Lower leg skin (tissue), 4 donors: ENCODE data around the gene TSC1. TPM values are rescaled to one million over a fixed set of nuclear protein-coding genes. Genes with fewer than 3 reads are reported as not detected.

ENCODE experiments used
- DNase-seq, 2 donors: peaks; one replicate each; pipeline ENCODE4 v3.0.0-alpha.2; 2019; ENCODE audit warnings: low spot score in 2 of 2
- H3K4me3 ChIP-seq: fragments of 200-600 bp; sonication (generic); 2 replicates; pipeline ENCODE4 v1.5.1; 2017; ENCODE audit warnings: mild to moderate bottlenecking, low read depth; ENCODE audit not compliant: poor library complexity, severe bottlenecking
- POLR2A ChIP-seq, 2 donors: fragments of 450-650 bp; IDR thresholded peaks; one replicate each; pipeline ENCODE4 v1.6.1; 2016 to 2017; ENCODE audit warnings: antibody characterized with exemption in 2 of 2, mild to moderate bottlenecking in 1 of 2, moderate library complexity in 1 of 2
- WGBS, 2 donors: methylation state at CpG; one replicate each; pipeline ENCODE4 v1.1.5; 2018; 5-methylcytosine and 5-hydroxymethylcytosine counted together
- intact Hi-C: fragments of 100-400 bp; cut with DNase I; formaldehyde crosslinking; loops from one replicate; pipeline ENCODE4 v1.15.0; 2023; ENCODE audit warnings: low total_unique reads
- total RNA-seq, 4 donors: library from RNA; depleted of rRNA; stranded (reverse); fragments of >200 nt; gene quantifications; one replicate each; pipeline ENCODE4 v1.1.0, GENCODE V29; 2016
- TF ChIP-seq, protein P1 (sequence below), 3 donors: fragments of 450-650 bp; IDR thresholded peaks; one replicate each; pipeline ENCODE4 v1.5.1; 2016; ENCODE audit warnings: antibody characterized with exemption in 3 of 3, mild to moderate bottlenecking in 3 of 3, moderate library complexity in 2 of 3

The TSC1 gene
- total RNA-seq, 4 donors from 2014 or later: 27.1 to 67.7 (median 32.5) TPM

GRCh38 chr9:132946631-132947295 is 2.3 kb upstream of the TSC1 start:
- 79 to 82% methylated on average over 7 of the region's 7 CpGs for WGBS, 2 donors

GRCh38 chr9:132946211-132946610 is 1.8 kb upstream of the TSC1 start:
- intact Hi-C loops: no loop called here
- TF ChIP-seq POLR2A (IDR thresholded peaks at IDR 0.05): no peak
- TF ChIP-seq, protein P1, sequence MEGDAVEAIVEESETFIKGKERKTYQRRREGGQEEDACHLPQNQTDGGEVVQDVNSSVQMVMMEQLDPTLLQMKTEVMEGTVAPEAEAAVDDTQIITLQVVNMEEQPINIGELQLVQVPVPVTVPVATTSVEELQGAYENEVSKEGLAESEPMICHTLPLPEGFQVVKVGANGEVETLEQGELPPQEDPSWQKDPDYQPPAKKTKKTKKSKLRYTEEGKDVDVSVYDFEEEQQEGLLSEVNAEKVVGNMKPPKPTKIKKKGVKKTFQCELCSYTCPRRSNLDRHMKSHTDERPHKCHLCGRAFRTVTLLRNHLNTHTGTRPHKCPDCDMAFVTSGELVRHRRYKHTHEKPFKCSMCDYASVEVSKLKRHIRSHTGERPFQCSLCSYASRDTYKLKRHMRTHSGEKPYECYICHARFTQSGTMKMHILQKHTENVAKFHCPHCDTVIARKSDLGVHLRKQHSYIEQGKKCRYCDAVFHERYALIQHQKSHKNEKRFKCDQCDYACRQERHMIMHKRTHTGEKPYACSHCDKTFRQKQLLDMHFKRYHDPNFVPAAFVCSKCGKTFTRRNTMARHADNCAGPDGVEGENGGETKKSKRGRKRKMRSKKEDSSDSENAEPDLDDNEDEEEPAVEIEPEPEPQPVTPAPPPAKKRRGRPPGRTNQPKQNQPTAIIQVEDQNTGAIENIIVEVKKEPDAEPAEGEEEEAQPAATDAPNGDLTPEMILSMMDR (IDR thresholded peaks at IDR 0.05): no peak
- WGBS, 2 donors: 29 to 51% methylated on average over 3 of the region's 3 CpGs
- DNase-seq: no peak
- no peak overlapping the region for H3K4me3 ChIP-seq

More at GRCh38 chr9:132946631-132947295, 2.3 kb upstream of the TSC1 start:
- no peak for TF ChIP-seq POLR2A (IDR thresholded peaks at IDR 0.05)
- TF ChIP-seq, protein P1 (IDR thresholded peaks at IDR 0.05): no peak
- H3K4me3 ChIP-seq: no peak overlapping the region
- intact Hi-C loops: no loop called here
- DNase-seq: no peak

GRCh38 chr9:132945186-132946130 is 1.0 kb upstream of the TSC1 start:
- no peak for DNase-seq
- WGBS, 2 donors: 61 to 64% methylated on average over 22 to 23 of the region's 23 CpGs
- intact Hi-C loops: no loop called here

DNA sequence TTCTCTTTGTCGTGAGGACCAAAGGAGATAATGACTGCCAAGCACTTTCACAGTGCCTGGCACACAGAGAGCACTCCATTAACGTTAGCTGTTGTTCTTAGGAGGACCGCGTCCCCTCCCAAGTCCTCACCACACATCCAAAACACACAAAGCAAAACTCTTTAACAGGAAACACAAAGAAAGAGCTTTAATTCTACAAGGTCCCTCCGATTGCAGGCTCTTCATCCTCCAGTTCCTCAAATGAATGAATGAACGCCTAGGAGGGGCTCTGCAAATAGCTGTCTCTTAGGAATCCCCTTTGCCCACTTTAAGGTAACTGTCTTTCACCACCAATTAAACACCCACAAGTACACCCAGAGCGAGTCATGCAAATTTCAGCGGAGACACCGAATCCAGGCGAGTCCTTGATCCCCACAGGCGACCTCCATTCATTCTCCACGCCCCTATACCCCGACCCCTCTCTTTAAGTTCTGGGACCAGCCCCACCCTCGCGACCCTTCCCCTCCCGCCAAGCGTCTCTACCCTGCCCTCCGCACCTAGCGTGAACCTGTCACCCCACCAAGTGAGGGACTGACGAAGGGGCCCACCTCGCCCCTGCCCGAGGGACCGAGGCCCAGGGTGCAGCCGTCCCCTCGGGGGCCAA is 644 bp downstream of the TSC1 start:
- intact Hi-C loops: no loop called here
- TF ChIP-seq POLR2A (IDR thresholded peaks at IDR 0.05): no peak
- TF ChIP-seq, protein P1 (IDR thresholded peaks at IDR 0.05): no peak
- peak overlapping the region; percentile 98 for H3K4me3 ChIP-seq
- no peak for DNase-seq
- 1 to 3% methylated on average over 17 to 25 of the region's 25 CpGs for WGBS, 2 donors

More at GRCh38 chr9:132945186-132946130, 1.0 kb upstream of the TSC1 start:
- TF ChIP-seq POLR2A (IDR thresholded peaks at IDR 0.05): no peak
- TF ChIP-seq, protein P1 (IDR thresholded peaks at IDR 0.05): no peak
- peak overlapping the region; percentile 30 for H3K4me3 ChIP-seq

GRCh38 chr9:132942541-132943182 is 1.8 kb downstream of the TSC1 start:
- no peak for DNase-seq
- 29 to 33% methylated on average over 5 of the region's 5 CpGs for WGBS, 2 donors
- intact Hi-C loops: no loop called here
- no peak overlapping the region for H3K4me3 ChIP-seq
- TF ChIP-seq, protein P1 (IDR thresholded peaks at IDR 0.05): no peak
- TF ChIP-seq POLR2A (IDR thresholded peaks at IDR 0.05): no peak
